Activated CD8-positive, alpha-beta memory T cell treated with anti-CD3 and anti-CD28 coated beads, Interleukin-2, amount 50 U/mL, for 24 hours (primary cell): ENCODE measurements around the gene CREB3L4.

Experiments used
- DNase-seq: peaks from one replicate; pipeline ENCODE4 v3.0.0-alpha.2; 2020; ENCODE audit errors: extremely low read depth

CREB3L4 gene

GRCh38 chr1:153936011-153936802 lies 31.5 kb upstream of the CREB3L4 start:
- DNase-seq, result no peak

- DNase-seq, result no peak
Measured at GRCh38 chr1:153937331-153937730, 30.4 kb upstream of the CREB3L4 start.

GRCh38 chr1:153938996-153939395 lies 28.7 kb upstream of the CREB3L4 start:
- DNase-seq, result no peak

- DNase-seq, result no peak
Measured at GRCh38 chr1:153939476-153939875, 28.2 kb upstream of the CREB3L4 start.

- no peak for DNase-seq
Measured at GRCh38 chr1:153940756-153941155, 26.9 kb upstream of the CREB3L4 start.

GRCh38 chr1:153941826-153942725 lies 25.6 kb upstream of the CREB3L4 start:
- no peak for DNase-seq

GRCh38 chr1:153942766-153943549 lies 24.7 kb upstream of the CREB3L4 start:
- no peak for DNase-seq

GRCh38 chr1:153944005-153944826 lies 23.5 kb upstream of the CREB3L4 start:
- no peak for DNase-seq

GRCh38 chr1:153944827-153945117 lies 22.9 kb upstream of the CREB3L4 start:
- no peak for DNase-seq

- no peak for DNase-seq
Measured at GRCh38 chr1:153945131-153945794, 22.4 kb upstream of the CREB3L4 start.

GRCh38 chr1:153945795-153946621 lies 21.7 kb upstream of the CREB3L4 start:
- DNase-seq, result no peak

- no peak for DNase-seq
Measured at GRCh38 chr1:153946622-153947241, 21.0 kb upstream of the CREB3L4 start, which contains the start of gene DENND4B. Gene DENND4B (minus strand): TSS chr1:153946718. CDS start chr1:153944374, 2,344 bp downstream.

- DNase-seq, result no peak
Measured at GRCh38 chr1:153951183-153951582, 16.5 kb upstream of the CREB3L4 start.

GRCh38 chr1:153951801-153952200 lies 15.9 kb upstream of the CREB3L4 start:
- no peak for DNase-seq

- no peak for DNase-seq
Measured at GRCh38 chr1:153953859-153954365, 13.8 kb upstream of the CREB3L4 start.

GRCh38 chr1:153954826-153955225 lies 12.9 kb upstream of the CREB3L4 start:
- no peak for DNase-seq

- DNase-seq, result no peak
Measured at GRCh38 chr1:153956997-153957715, 10.5 kb upstream of the CREB3L4 start.

- DNase-seq, result no peak
Measured at GRCh38 chr1:153957744-153958110, 10.0 kb upstream of the CREB3L4 start.
